HG03135 (cell line): Measurements from ENCODE around the gene METTL25.

Experiments
- ATAC-seq: cut with Tn5 transposase; IDR thresholded peaks from one replicate; pipeline ENCODE4 v1.9.1; 2021; ENCODE audit warnings: mild to moderate bottlenecking, moderate library complexity; ENCODE audit not compliant: unreplicated experiment

The METTL25 gene

GRCh38 chr12:82522762-82523161, 164.4 kb downstream of the METTL25 start:
- no peak for ATAC-seq

- ATAC-seq: no peak
Measured at GRCh38 chr12:82523996-82524395, 165.7 kb downstream of the METTL25 start.

GRCh38 chr12:82524641-82525040, 166.3 kb downstream of the METTL25 start:
- ATAC-seq: no peak

GRCh38 chr12:82525616-82526015, 167.3 kb downstream of the METTL25 start:
- ATAC-seq: no peak

- ATAC-seq: peak; percentile 56
Measured at GRCh38 chr12:82527165-82527780, 168.9 kb downstream of the METTL25 start.
